ENCODE measurements around the gene SUCLG1.

The SUCLG1 gene

DNA sequence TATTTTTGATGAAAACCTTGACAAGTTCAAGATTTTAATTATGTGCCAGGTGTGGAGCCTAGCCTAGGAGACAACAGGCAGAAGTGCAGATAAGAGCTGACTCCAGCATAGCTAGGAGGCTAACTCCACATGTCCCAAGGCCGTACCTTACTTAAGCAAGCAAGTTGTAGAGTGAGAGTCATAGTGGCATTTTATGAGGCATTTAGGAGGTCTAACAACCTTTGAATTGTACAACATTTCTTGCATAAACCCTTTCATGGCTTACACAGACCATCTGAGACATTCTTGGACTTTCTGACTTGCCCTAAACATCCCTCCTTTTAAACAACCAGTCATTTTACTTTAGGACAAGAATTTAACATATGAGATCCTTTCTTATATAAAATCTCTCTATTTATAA, 8.3 kb upstream of the SUCLG1 start:
- in situ Hi-C loops (cut with MboI; ENCODE audit: low sequenced_read_pairs), result no loop called here

DNA sequence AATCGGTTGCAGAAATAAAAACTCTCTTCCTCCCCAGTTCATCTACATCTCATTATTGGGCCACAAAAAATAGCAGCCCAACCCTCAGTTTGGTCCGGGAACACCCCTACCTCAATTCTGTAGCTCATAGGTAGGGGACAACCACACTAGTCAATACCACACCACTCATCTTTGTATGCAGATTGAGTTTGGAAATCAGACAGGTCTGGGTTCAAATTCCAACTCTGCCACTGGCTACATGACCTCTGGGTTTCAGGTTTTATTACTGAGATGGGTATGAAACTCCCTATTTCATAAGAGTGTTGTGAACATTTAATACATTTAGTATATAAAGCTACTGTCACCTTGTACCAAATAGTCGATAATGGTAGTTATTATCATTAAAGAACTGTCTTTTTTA, 2.2 kb upstream of the SUCLG1 start:
- in situ Hi-C loops (cut with MboI; ENCODE audit: low sequenced_read_pairs), result no loop called here

DNA sequence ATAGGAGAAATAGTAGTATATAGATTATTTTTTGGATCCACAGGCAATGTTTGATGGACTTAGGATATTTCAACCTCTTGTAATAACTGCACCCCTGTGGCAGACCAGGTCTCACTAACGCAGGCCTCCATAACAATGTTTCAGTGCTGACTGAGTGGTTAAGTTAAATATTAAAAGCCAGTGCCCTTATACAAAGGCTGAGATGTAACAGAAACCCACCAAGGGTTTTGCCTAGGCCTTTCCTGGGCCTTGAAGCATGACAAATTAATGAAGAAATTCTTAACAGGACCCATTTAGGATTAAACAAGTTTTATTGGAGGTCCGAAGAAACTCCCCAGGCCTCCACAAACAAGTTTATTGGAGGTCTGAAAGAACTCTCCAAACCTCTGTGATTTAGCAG, 1.6 kb upstream of the SUCLG1 start:
- in situ Hi-C loops (cut with MboI; ENCODE audit: low sequenced_read_pairs), result no loop called here

DNA sequence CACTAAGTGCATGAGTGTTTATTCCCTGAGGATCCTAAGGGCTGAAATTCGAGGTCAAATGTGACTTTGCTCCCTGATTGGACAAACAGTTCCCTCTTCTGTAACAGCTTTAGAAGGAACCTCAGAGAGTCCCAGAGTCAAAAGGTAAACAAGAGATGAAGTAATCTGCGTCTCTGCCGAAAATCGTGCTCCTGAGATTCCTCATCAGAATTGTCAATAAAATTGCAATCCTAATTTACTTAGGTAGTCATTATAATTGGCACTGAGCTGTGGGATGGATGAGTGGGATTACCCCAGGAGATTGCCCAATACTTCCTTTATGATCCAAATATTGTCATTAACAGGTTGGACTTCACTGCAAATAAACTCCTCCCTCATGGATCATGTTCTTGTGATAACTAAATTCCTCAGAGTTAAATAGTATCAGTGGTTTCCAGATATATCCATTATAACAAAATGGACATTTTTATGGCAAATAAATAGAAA, 907 bp upstream of the SUCLG1 start:
- in situ Hi-C loops (cut with MboI; ENCODE audit: low sequenced_read_pairs), result no loop called here

DNA sequence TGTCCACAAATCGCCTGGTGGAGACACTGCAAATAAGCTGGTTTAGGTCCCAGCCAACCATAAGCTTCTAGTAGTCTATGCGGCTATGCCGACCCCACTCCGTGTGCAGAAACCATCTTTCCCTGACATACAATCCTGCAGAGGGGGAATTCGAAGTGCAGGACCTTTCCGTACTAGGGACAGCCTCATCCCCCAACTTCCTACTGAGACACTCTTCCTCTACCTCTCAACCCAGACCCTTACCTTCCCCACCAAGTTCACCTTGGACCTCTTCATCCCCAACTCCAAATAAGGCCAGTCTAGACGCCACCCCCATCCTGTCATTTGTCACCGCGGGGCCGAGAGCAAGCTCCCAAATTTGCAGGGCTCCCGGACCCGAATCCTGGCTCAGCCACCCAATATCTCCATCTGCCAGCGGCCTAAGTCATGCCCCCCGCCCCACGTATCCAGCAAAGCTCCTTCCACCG, 496 bp downstream of the SUCLG1 start:
- in situ Hi-C loops (cut with MboI; ENCODE audit: low sequenced_read_pairs), result no loop called here

DNA sequence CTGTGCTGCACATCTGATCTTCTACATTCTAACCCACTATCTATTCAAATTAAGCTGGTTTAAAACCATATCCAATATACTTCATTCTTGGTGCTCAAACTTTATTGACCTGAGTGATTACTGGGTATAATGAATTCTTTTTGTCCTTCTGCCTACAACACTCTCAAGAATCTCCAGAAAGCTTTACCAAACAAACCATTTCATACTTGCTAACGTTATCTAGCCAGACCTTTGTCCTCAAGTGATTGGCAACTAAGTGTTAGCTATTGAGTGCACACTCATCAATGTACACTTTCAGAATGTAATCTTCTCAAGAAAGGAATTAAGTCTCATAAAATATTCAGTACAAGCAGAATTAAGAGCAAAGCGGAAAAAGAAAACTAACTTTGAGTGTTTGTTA, 1.4 kb downstream of the SUCLG1 start:
- in situ Hi-C loops (cut with MboI; ENCODE audit: low sequenced_read_pairs), result no loop called here

DNA sequence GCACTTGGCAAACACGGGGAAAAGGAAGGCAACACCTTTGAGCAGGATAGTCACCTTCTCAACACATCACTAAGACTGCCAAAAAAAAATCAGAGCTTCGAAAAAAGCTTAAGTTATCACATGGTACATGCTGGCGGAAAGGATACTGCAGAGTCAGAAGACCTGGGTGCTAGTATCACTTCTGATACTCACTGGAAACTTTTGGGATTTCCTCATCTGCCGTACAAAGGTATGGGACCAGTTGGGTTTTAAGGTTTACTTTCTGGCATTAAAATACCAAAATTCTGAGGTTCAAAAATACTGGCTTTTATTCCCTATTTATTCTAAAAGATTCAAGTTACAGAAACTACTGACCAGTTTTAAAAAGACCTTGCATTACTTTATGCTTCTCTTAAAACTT, 2.9 kb downstream of the SUCLG1 start:
- in situ Hi-C loops (cut with MboI; ENCODE audit: low sequenced_read_pairs), result no loop called here

DNA sequence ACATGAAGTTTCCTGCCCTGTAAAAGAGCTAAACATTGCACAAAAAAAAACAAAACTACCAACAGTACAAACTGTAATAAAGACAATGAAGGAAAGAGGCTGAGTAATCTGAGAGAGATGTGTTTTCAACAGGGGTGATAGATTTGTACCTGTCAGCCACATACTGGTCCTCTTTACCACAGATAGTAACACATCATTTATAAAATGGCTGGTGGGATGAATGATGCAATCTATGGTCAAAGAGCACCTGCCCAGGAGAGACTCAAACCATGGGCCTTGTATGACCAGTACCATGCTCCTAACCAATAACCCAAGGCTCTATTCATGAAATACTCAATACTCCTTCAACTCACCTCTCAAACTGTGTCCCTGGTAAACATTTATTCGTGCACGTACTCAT, 4.5 kb downstream of the SUCLG1 start:
- in situ Hi-C loops (cut with MboI; ENCODE audit: low sequenced_read_pairs), result no loop called here

DNA sequence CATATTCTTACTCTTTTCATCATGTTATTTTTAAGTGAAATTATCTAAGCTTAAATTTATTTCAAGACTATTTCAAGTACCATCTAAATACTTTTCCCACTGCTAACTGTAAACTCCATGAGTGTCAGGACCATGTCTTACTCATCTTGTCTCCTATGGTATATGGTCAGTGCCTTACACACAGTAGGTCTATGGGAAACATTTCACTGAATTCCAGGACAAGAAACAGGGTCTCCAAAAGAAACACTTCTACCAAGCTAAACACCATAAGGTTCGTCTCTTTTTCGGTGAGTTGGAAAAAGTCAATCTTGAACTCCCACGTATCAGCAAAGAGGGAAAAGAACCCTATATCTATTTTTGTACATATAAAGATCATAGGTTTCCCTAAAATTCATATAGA, 6.5 kb downstream of the SUCLG1 start:
- in situ Hi-C loops (cut with MboI; ENCODE audit: low sequenced_read_pairs), result no loop called here

DNA sequence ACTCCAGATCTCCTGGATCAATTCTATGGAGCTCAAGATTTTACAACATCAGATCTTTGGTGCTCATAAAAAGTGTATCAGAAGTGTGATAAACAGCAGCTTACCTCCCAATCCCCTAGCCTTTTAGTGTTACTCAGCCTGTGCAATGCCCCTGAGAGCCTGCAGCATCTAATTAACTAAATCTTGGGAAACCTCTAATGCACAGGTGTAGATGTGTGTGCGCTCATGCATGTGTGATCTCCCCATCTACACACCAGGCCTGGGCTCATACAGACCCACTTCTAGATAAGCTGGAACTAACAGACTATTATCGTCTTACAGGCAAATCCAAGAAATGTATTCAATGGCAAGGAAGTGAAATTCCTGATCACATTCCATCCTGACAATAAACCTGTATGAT, 7.5 kb downstream of the SUCLG1 start:
- in situ Hi-C loops (cut with MboI; ENCODE audit: low sequenced_read_pairs), result no loop called here

DNA sequence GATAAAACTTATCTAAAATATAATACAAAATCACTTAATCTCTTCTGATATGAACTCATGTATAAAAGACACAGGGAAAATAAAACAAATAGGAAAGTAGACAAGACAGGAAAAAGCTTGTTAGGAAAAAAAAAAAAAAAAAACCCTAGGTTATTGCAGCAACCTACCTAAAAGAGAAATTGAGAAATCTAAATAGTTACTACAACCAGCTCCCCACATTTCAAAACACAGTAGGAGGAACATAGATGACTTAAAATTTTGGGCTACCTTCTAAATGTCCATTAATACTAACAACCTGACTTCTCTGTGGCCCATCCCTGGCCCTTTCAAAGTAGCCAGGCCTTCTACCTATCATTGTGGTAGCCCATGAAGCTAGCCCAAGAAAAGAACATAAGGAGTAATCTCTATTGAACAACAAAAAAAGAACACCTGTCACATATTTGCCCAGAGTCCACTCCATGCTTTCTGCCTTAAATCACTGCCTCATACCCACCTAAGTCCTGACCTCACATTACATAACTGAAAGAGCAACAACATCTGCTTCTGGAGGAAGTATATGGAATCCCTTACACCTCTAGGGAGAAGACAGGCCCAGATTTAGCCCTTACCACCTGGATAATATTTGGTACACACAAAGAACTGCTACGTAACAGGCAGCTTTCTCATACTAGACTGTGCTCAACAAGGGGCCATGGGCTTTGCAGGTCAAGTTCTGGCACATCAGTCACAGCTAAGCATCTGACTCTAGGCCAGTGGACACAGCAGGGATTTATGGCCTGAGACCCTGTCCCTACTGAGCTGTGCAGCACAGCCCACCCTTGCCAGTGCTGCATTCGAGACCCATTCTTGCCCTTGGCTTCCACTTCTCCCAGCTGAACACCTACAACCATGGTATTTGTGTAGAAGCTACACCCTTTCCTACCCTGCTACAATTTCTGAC, 8.5 kb downstream of the SUCLG1 start:
- in situ Hi-C loops (cut with MboI; ENCODE audit: low sequenced_read_pairs), result no loop called here

DNA sequence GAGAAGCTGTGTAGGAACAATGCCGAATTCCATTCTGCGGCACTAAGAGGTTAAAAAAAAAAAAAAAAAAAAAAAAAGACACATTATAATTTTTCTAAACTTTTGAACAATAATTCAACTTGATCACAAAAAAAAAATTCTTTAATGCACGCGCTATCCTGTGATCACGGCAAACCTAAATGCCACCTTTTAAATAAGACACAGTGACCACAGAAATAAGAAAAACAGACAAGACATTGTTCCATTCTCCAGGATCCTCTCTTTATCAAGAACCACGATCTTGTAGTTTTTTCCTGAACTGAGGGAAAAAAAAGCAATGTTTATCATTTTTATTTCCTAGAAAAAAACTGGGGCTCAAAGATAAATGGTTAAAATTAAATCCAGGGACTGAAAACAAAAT, 9.4 kb downstream of the SUCLG1 start:
- in situ Hi-C loops (cut with MboI; ENCODE audit: low sequenced_read_pairs), result no loop called here

DNA sequence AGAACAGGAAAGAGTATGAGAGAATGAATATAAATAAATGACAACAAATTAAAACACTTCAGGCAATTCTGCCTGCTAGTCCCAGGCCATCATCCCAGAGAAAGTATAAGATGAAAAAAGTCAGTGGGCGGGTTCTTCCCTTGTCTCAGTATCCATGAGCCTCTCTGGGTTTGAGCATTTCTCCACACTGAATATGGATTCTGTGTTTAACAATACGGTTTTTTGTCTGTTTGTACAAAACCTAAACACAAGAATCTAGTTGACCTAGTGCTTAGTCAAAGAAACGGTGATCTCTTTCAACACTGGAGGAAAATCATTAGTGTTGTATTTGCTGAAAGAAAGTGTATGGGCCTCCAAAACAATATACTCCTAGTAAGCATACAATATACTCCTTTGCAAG, 10.0 kb downstream of the SUCLG1 start:
- in situ Hi-C loops (cut with MboI; ENCODE audit: low sequenced_read_pairs), result no loop called here

DNA sequence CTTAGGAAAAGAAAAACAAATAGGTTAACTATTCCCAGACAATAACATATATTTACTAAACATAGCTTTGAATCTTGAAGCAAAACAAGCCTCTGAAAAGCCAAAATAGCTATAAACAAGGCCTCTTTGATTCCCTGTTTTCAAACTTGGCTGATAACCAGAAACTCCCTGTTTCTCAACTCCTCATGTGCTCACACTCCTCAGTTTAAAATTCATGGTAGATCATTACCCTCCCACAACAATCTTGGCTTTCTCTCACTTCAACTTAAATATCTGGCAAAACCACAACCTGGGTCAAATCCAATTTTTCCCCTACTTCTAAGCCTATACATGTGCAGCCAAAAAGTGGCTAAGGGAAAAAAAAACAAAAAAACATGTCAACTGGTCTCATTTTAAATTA, 15.6 kb downstream of the SUCLG1 start:
- in situ Hi-C loops (cut with MboI; ENCODE audit: low sequenced_read_pairs), result no loop called here

DNA sequence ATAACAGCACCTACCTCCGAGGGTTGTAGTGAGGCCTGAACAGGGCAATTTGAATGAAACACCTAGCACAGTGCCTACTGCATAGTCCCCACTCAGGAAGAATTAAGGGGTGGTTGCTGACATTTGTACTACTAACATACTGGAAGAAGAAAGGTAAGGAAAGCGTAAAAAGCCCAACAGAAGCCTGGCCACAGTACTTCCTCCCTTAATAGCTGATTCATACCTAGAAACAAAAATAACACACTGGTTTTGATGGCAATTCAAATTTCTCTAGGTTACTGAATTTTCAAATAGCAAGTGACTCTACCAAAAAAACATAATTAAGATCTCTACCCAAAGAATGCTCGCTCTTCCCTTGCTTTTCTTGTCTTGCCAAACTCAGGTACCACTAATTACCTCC, 16.2 kb downstream of the SUCLG1 start:
- in situ Hi-C loops (cut with MboI; ENCODE audit: low sequenced_read_pairs), result no loop called here

DNA sequence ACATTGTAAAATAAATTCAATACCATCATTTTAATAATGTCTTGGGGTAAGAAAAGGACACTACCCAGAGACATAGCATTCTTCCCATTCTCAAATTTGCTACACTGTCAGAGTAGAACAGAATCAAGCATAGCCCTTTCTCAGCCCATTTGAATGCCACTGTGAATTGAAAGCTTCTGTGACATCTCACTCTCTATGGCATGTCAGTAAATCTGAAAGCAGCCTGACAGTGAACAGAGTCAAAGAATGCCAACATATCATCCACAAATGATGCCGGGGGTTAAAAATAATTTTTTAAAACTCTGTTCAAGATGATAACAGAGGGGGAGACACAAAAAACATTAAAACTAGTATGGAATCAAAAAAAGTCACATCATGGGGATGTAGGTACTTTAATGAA, 17.6 kb downstream of the SUCLG1 start:
- in situ Hi-C loops (cut with MboI; ENCODE audit: low sequenced_read_pairs), result no loop called here

DNA sequence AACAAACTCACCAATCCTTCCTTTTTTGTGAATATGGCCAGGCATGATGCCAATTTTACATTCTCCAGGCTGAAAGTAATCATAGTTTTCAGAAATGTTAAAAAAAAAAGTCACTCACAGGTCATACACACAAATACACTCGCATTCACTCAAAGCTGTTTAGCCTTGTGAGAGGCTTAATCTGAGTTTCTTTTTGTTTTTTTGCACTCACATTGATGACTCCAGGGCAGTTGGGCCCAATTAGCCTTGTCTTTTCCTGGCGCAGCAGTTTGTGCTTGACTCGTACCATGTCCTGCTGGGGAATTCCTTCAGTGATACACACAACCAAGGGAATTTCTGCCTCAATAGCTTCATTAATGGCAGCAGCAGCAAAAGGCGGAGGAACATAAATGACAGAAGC, 18.0 kb downstream of the SUCLG1 start:
- in situ Hi-C loops (cut with MboI; ENCODE audit: low sequenced_read_pairs), result no loop called here

DNA sequence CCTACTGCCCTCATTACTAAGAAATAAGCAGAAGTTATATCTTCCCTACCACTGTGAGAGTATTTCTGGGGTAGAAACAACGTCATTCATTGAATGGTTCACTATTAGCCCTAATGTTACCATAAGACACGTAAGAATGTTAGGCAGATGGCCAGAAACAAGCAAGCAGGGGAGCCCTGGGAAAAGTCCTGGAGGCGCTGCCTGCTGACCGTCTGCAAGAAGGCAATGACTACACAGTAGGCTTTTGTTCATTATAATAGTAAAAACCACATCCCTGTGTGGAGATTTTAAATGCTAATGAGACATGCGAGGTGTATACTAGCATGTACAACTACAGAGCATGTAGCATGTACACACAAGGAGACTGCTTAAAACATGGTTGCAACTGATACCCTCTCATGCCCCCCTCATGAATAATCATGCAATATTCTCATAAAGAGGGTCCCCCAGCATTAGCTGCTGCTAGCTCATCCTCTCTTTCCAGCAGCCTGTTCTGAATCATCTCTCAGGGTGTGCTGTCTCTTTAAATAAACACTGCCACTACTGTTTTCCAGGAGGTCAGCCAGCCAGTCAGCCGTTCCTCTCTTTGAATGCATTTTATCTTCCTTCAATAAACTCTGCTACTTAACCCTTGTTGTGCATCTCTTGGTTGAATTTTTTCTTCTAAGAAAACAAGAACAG, 23.6 kb downstream of the SUCLG1 start:
- in situ Hi-C loops (cut with MboI; ENCODE audit: low sequenced_read_pairs), result no loop called here

DNA sequence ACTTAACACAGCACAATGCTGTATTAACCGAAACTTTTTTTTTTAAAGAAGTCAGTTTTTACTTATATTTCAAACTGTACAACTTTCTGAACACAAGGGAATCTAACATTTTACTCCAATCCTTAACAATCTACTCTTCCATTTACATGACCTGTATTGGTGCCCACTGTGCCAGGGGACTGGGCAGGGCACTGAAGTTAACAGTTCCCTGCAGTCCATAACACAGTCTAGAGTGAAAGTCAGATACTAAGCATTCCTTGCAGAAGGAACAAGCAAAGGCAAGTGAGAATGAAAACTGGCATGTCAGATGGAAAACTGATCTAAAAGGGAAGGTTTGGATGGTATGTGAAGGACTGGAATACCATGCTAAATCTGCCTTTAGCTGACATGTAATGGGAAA, 29.8 kb downstream of the SUCLG1 start:
- in situ Hi-C loops (cut with MboI; ENCODE audit: low sequenced_read_pairs), result no loop called here

DNA sequence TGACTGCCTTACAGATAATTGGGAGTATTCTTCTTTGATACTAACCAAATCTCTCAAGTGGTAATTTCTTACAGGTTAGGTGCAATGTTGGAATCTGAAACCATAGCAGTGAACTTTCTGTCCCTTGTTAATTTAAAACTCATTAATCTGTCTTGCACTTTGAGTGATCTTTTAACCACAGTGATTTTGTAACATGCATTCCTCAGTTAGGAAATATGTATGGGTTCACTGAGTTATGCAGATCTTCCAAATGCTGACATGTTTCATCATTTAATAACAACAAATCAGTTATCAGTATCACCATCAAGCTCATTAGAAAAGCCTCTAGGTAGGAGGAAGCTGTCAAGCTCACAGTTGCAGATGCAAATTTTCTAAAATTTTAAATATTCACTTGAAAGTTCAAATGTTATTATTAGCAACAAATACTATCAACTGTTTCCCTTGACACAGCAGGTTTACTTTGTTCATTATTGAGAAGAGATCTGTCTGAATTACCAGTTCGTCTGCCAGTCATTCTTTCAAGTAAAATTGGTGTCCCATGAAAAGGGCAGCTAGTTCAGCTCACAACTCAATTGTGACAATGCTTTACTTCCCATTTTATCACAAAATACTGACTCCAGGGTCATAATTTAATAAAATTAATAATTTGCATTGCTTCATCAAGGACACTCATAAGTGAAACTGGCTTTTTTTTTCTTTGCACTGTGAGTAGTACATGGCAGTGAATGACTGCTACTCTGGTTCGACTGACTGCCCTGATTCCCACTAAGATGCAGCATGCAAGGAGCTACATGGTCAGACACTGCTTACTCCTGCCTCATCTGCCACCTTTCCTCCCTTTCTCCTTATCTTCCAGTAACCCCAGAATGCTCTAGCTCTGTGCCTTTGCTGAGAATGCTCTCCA, 31.6 kb downstream of the SUCLG1 start:
- in situ Hi-C loops (cut with MboI; ENCODE audit: low sequenced_read_pairs), result no loop called here

DNA sequence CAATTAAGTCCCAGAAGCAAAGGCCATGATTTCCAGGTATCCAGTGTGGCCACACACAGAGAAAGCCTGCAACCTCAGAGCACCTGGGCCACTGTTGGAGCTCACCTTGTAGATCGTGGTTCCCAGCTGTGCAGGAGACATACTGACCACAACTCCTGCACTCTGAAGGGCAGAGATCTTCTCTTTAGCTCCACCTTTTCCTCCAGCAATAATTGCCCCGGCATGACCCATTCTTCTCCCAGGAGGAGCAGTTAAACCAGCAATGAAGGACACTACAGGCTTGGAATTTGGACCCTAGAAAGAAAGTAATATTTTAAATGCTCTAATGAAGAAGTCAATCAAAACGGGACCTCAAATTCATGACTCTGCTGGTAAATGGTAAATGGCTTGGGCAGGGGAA, 33.8 kb downstream of the SUCLG1 start:
- in situ Hi-C loops (cut with MboI; ENCODE audit: low sequenced_read_pairs), result no loop called here
